Stimulated activated CD4-positive, alpha-beta T cell treated with anti-CD3 and anti-CD28 coated beads, Interleukin-1b, Interleukin-23, amount 100 ng/mL, for 48 hours (primary cell): ENCODE measurements around the gene SPATA25.
"Not testable (repeated sequence)": the region's sequence is repeated elsewhere in the genome, so short reads cannot be mapped to it uniquely, and the experiment has no call there.

Source experiments
- DNase-seq: peaks from one replicate; pipeline ENCODE4 v3.0.0-alpha.2; 2020

Gene SPATA25

GRCh38 chr20:45892828-45893500 lies 5.5 kb upstream of the SPATA25 start:
- no peak for DNase-seq

GRCh38 chr20:45892049-45892825 lies 4.8 kb upstream of the SPATA25 start:
- no peak for DNase-seq

- DNase-seq, result peak; percentile 86
These were observed 3.9 kb upstream of the SPATA25 start, which contains the start of the genes CTSA and NEURL2 for GRCh38 chr20:45890985-45891983. Gene CTSA, plus strand, starts transcription at chr20:45891335. Its CDS starts 234 bp downstream, at chr20:45891569. Gene NEURL2, minus strand, starts transcription at chr20:45891208. Its CDS starts 217 bp downstream, at chr20:45890991.

- peak; percentile 57 for DNase-seq
These were observed 2.9 kb upstream of the SPATA25 start for GRCh38 chr20:45890077-45890984.

GRCh38 chr20:45888681-45889080 lies 1.3 kb upstream of the SPATA25 start:
- no peak for DNase-seq

GRCh38 chr20:45886590-45887345 lies 654 bp downstream of the SPATA25 start:
- DNase-seq, result no peak

- no peak for DNase-seq
These were observed 4.3 kb downstream of the SPATA25 start for GRCh38 chr20:45883100-45883469.

- DNase-seq, result no peak
These were observed 4.8 kb downstream of the SPATA25 start for GRCh38 chr20:45882469-45883099.

- DNase-seq, result peak; percentile 99
These were observed 6.2 kb downstream of the SPATA25 start, which contains the start of gene ZSWIM1 for GRCh38 chr20:45880988-45881788. Gene ZSWIM1, plus strand, starts transcription at chr20:45881227. Its CDS starts 1,366 bp downstream, at chr20:45882593.

GRCh38 chr20:45878076-45878761 lies 9.2 kb downstream of the SPATA25 start:
- DNase-seq, result no peak

GRCh38 chr20:45874576-45874975 lies 12.8 kb downstream of the SPATA25 start:
- no peak for DNase-seq

- DNase-seq, result not testable (repeated sequence)
These were observed 13.3 kb downstream of the SPATA25 start for GRCh38 chr20:45874104-45874481.

GRCh38 chr20:45873409-45874103 lies 13.9 kb downstream of the SPATA25 start:
- no peak for DNase-seq

GRCh38 chr20:45872626-45873025 lies 14.8 kb downstream of the SPATA25 start:
- DNase-seq, result no peak

- DNase-seq, result no peak
These were observed 19.6 kb downstream of the SPATA25 start for GRCh38 chr20:45867819-45868176.

GRCh38 chr20:45867136-45867818 lies 20.1 kb downstream of the SPATA25 start:
- DNase-seq, result no peak

- DNase-seq, result no peak
These were observed 21.0 kb downstream of the SPATA25 start for GRCh38 chr20:45866454-45866853.
